ENCODE results near the gene SCTR.

The SCTR gene

GRCh38 chr2:119429225-119429981 is 94.9 kb downstream of the SCTR start:
- DNase-seq (ENCODE audit: low read depth), result no peak

- DNase-seq (ENCODE audit: low read depth), result no peak
Observed at GRCh38 chr2:119428488-119429224, 95.6 kb downstream of the SCTR start.

- DNase-seq (ENCODE audit: low read depth), result no peak
Observed at GRCh38 chr2:119427756-119428155, 96.5 kb downstream of the SCTR start.

- DNase-seq (ENCODE audit: low read depth), result no peak
Observed at GRCh38 chr2:119426801-119427395, 97.4 kb downstream of the SCTR start.

- no peak for DNase-seq (ENCODE audit: low read depth)
Observed at GRCh38 chr2:119426396-119426675, 97.9 kb downstream of the SCTR start.

GRCh38 chr2:119425620-119426395 is 98.5 kb downstream of the SCTR start:
- no peak for DNase-seq (ENCODE audit: low read depth)

GRCh38 chr2:119425119-119425405 is 99.2 kb downstream of the SCTR start:
- DNase-seq (ENCODE audit: low read depth), result no peak

GRCh38 chr2:119424284-119425118 is 99.8 kb downstream of the SCTR start:
- no peak for DNase-seq (ENCODE audit: low read depth)

GRCh38 chr2:119423811-119424210 is 100.5 kb downstream of the SCTR start:
- DNase-seq (ENCODE audit: low read depth), result no peak

- DNase-seq (ENCODE audit: low read depth), result no peak
Observed at GRCh38 chr2:119423108-119423444, 101.2 kb downstream of the SCTR start.

GRCh38 chr2:119422360-119423107 is 101.7 kb downstream of the SCTR start:
- no peak for DNase-seq (ENCODE audit: low read depth)

GRCh38 chr2:119421741-119422140 is 102.5 kb downstream of the SCTR start:
- no peak for DNase-seq (ENCODE audit: low read depth)

GRCh38 chr2:119421304-119421703 is 103.0 kb downstream of the SCTR start:
- DNase-seq (ENCODE audit: low read depth), result no peak

GRCh38 chr2:119419803-119420508 is 104.3 kb downstream of the SCTR start:
- no peak for DNase-seq (ENCODE audit: low read depth)

- no peak for DNase-seq (ENCODE audit: low read depth)
Observed at GRCh38 chr2:119419065-119419464, 105.2 kb downstream of the SCTR start.

- no peak for DNase-seq (ENCODE audit: low read depth)
Observed at GRCh38 chr2:119417908-119418307, 106.4 kb downstream of the SCTR start.

GRCh38 chr2:119416299-119416923 is 107.9 kb downstream of the SCTR start:
- DNase-seq (ENCODE audit: low read depth), result no peak

GRCh38 chr2:119415630-119416029 is 108.7 kb downstream of the SCTR start:
- no peak for DNase-seq (ENCODE audit: low read depth)

GRCh38 chr2:119414894-119415293 is 109.4 kb downstream of the SCTR start:
- DNase-seq (ENCODE audit: low read depth), result no peak

- no peak for DNase-seq (ENCODE audit: low read depth)
Observed at GRCh38 chr2:119409506-119409905, 114.8 kb downstream of the SCTR start.
